Activated T-helper 17 cell treated with anti-CD3 and anti-CD28 coated beads, Interleukin-2, amount 50 U/mL, for 72 hours (primary cell): ENCODE results near the gene ALK. TPM values are rescaled to one million over a fixed set of nuclear protein-coding genes. Genes with fewer than 3 reads are reported as not detected.

Experiments
- ATAC-seq: fragments of 150-1000 bp; cut with Tn5 transposase; replicated peaks from 2 replicates; pipeline ENCODE4 v1.10.0; 2021; ENCODE audit warnings: mild to moderate bottlenecking, moderate library complexity
- H3K27ac Mint-ChIP-seq: one replicate; pipeline ENCODE4 v1.8.0; 2022; ENCODE audit warnings: mixed read lengths
- H3K27me3 Mint-ChIP-seq: one replicate; pipeline ENCODE4 v1.8.0; 2022; ENCODE audit warnings: mixed read lengths
- H3K36me3 Mint-ChIP-seq: one replicate; pipeline ENCODE4 v1.8.0; 2022; ENCODE audit warnings: low read depth, mild to moderate bottlenecking, mixed read lengths
- H3K4me1 Mint-ChIP-seq: one replicate; pipeline ENCODE4 v1.8.0; 2022; ENCODE audit warnings: mixed read lengths
- H3K4me3 Mint-ChIP-seq: one replicate; pipeline ENCODE4 v1.8.0; 2022; ENCODE audit warnings: mild to moderate bottlenecking, mixed read lengths
- H3K9me3 Mint-ChIP-seq: one replicate; pipeline ENCODE4 v1.8.0; 2022; ENCODE audit warnings: mixed read lengths
- total RNA-seq, 2 donors: library from RNA; stranded (reverse); gene quantifications; one replicate each; pipeline ENCODE4 v1.2.3, GENCODE V29; 2022

The ALK gene
- total RNA-seq, 2 donors from 2014 or later: not detected

DNA sequence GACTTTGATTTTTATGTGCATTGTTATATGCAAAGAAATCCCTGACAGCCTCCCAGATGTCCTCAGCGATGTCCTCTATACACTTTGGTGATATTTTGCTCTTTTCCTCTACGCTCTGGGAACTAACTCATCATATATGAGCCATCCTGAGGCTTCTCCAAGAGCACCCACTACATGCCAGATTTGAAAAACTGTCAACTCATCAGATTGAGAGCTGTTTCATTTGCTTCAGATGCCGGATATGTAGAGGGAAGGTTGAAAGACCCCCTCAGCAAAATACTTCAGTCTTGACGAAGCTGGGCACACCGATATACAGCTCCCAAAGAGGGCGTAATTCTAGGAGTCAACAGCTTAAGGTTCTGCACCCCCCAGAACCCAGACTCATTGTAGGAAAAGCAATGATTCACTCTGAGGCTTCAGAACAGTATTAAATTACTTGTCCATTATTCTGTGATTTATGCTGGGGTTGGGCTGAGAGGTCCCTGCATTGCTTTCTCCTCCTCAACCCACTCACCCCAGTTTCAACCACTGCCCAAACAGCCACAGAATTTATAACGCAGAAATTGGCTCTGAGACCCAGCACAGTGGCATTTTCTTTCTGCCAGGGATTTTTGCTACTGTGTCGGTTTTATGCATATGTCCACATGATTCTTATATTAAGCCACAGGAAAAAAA, 341.8 kb downstream of the ALK start:
- ATAC-seq: no peak
- Mint-ChIP-seq H3K27me3 (peaks cover 16% of the 10 kb centered on the region), H3K9me3 (no peaks in the 10 kb centered on the region), H3K4me1 (no peaks in the 10 kb centered on the region), H3K36me3 (no peaks in the 10 kb centered on the region), H3K4me3 (no peak overlapping the region), H3K27ac (no peak overlapping the region)

DNA sequence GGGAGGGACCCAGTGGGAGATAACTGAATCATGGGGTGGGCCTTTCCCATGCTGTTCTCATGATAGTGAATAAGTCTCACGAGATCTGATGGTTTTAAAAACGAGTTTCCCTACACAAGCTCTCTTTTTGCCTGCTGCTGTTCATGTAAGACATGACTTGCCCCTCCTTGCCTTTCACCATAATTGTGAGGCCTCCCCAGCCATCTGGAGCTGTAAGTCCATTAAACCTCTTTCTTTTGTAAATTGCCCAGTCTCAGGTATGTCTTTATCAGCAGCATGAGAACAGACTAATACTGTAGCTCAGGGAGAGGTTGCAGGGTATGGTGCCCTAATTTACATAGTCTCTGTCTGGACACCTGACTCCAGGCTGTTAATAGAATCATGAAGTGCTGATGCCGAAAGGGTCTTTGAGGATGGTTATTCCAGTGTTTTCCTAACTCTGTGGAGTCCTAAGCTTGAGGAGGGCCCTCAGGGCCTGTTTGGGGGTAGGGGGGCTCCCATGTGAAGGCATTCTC, 343.2 kb downstream of the ALK start:
- H3K27ac Mint-ChIP-seq: no peak overlapping the region
- ATAC-seq: no peak
- H3K27me3 Mint-ChIP-seq: peaks cover 11% of the 10 kb centered on the region
- no peaks in the 10 kb centered on the region for H3K4me1 Mint-ChIP-seq
- no peaks in the 10 kb centered on the region for H3K9me3 Mint-ChIP-seq
- no peaks in the 10 kb centered on the region for H3K36me3 Mint-ChIP-seq
- H3K4me3 Mint-ChIP-seq: no peak overlapping the region

DNA sequence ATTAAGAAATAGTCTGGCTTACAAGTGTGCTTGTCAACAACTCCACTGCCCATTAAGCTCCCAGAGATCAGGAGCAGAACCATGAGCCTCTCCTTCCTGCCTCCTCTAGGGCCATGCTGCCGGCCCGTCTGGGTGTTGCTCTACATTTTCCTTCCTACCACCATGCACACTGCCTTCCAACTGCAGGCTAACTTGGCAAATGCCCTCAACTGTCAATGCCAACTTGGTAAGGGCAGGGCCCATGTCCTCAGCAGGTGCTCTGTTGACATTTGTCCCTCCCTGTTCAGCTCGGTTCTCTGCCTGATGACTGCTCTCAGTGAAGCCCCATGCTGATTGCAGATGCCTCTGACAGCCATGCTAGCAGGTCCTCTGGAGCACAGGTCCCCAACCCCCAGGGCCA, 345.2 kb downstream of the ALK start:
- no peak for ATAC-seq
- no peaks in the 10 kb centered on the region for H3K36me3 Mint-ChIP-seq
- peaks cover 11% of the 10 kb centered on the region for H3K27me3 Mint-ChIP-seq
- no peak overlapping the region for H3K4me3 Mint-ChIP-seq
- no peaks in the 10 kb centered on the region for H3K4me1 Mint-ChIP-seq
- H3K27ac Mint-ChIP-seq: no peak overlapping the region
- no peaks in the 10 kb centered on the region for H3K9me3 Mint-ChIP-seq

DNA sequence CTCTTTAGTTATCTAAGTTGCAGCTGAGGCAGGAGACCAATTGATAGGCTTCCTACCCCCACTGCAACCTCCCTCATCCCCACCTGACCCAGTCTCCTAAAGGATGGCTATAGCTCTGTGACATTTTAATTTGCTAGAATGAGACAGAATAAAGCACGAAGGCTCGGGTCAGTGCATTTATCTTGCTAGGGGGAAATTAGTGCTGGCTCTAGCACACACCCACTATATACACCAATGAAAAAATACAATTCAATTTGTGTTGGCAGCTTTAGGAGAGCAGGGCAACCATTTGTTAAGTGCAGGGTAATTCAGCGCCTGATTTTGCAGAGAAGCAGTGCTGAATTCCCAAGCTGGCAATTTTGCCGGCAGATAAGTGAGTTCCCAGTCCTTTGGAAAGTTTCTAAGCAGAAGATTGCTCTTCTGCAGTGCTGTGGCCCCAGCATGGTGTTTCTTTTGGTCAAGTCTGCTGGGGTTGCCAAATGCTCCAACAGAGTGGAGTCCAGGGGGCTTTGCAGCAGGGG, 346.0 kb downstream of the ALK start:
- no peak overlapping the region for H3K4me3 Mint-ChIP-seq
- H3K27me3 Mint-ChIP-seq: peaks cover 11% of the 10 kb centered on the region
- no peaks in the 10 kb centered on the region for H3K9me3 Mint-ChIP-seq
- no peak for ATAC-seq
- H3K36me3 Mint-ChIP-seq: no peaks in the 10 kb centered on the region
- H3K4me1 Mint-ChIP-seq: no peaks in the 10 kb centered on the region
- no peak overlapping the region for H3K27ac Mint-ChIP-seq

DNA sequence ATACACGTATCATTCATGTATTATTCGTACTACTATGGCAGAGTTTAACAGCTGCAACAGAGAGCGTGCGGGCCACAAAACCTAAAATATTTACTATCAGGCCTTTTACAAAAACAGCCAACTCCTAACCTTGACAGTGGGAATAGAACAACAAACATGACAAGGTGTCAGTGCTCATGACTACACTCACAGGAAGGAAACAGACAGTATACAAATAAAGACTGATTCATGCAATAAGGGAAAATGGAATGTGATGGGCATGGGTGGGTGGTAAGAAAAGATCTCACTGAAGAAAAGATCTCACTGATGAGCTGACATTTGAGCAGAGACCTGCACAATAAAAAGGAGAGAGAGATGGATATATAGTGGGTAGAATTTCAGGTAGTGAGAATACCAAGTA, 347.8 kb downstream of the ALK start:
- no peak overlapping the region for H3K27ac Mint-ChIP-seq
- H3K4me3 Mint-ChIP-seq: no peak overlapping the region
- no peak for ATAC-seq
- H3K9me3 Mint-ChIP-seq: no peaks in the 10 kb centered on the region
- no peaks in the 10 kb centered on the region for H3K36me3 Mint-ChIP-seq
- H3K4me1 Mint-ChIP-seq: no peaks in the 10 kb centered on the region
- peaks cover 17% of the 10 kb centered on the region for H3K27me3 Mint-ChIP-seq

DNA sequence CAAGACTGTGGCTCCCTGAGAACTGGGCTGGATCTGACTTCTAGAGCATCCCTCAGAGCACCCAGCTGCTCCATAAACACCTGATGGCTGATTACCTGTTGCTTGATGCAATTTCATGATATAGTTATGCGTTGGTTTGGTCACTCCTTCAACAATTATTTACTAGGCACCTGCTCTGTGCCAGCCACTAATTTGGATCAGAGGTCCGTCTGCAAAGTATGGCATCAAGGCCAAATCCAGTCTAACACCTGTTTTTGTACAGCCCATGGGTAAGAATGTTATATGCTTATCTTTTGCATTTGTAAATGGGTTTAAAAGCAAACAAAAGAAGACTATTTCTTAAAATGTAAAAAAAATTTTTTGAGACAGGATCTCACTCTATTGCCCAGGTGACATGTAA, 348.2 kb downstream of the ALK start:
- Mint-ChIP-seq H3K9me3 (no peaks in the 10 kb centered on the region), H3K27me3 (peaks cover 19% of the 10 kb centered on the region), H3K4me3 (no peak overlapping the region), H3K4me1 (no peaks in the 10 kb centered on the region), H3K36me3 (no peaks in the 10 kb centered on the region), H3K27ac (no peak overlapping the region)
- ATAC-seq: no peak

DNA sequence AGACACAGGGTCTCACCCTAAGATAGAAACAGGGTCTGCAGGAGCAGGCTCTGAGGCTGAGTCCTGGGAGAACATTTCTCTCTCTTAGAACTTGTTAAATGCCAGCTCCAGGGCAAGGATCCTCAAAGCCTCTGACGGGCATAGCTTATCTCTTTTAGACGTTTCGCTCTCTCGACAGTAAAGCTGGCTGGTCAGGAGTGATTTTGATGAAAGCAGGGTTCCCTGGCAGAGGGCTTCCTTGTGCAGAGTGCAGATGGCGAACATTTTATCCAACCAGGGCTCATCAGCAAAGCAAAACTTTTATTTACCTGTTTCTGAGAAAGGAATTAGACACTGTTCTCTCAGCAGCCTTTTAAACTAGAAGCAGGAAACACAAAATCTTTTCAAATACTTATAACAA, 350.8 kb downstream of the ALK start:
- Mint-ChIP-seq H3K27me3 (peaks cover 20% of the 10 kb centered on the region), H3K4me3 (no peak overlapping the region), H3K27ac (no peak overlapping the region), H3K9me3 (no peaks in the 10 kb centered on the region), H3K4me1 (no peaks in the 10 kb centered on the region), H3K36me3 (no peaks in the 10 kb centered on the region)
- no peak for ATAC-seq

DNA sequence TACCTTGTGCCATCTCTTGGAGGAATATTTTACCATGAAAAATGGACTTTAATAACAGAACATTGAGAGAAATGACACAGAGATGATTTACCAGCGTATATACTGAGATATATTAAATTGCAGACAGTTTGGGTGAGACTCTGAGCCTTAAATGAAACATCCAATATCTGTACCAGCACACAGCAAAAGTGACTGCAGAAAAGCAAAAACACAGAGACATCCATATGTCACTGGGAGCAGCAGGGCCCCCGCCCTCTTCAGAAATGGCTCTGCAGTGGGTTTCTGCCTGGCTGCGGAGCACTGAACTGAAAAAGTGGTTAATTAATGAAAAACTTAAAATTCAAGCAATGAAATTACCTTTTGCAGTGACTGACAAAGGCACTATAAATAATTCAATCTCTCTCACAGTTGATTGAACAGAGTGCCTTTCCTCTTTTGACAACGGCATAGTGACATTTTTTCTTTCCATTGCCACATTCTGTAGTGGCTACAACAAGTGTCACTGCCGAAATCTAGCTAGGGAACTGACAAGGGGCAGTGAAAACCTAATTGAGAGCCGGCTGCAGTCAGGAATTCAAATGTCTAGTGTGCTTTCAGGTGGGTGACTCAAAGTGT, 353.4 kb downstream of the ALK start:
- ATAC-seq: no peak
- Mint-ChIP-seq H3K9me3 (no peaks in the 10 kb centered on the region), H3K4me1 (no peaks in the 10 kb centered on the region), H3K4me3 (no peak overlapping the region), H3K36me3 (no peaks in the 10 kb centered on the region), H3K27me3 (peaks cover 25% of the 10 kb centered on the region), H3K27ac (no peak overlapping the region)

DNA sequence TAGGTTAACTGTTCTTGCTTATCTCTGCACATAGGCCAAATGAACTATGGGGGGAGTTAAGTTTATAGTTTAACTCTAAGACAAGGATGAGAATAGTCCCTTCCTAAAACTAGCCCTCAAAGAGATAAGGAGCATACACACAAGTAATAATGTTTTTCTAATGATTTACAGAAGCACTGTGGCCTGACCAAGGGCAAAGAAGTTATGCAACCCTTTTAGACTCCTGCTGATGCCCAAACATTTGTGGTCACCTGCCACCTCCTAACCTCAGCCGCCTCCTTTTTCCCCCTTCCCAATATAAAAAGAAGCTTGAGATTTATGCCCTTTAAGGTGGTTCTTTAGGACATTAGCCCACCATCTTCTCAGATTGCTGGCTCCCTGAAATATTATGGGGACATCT, 357.7 kb downstream of the ALK start:
- Mint-ChIP-seq H3K4me1 (no peaks in the 10 kb centered on the region), H3K36me3 (no peaks in the 10 kb centered on the region), H3K27ac (no peak overlapping the region), H3K27me3 (peaks cover 16% of the 10 kb centered on the region), H3K9me3 (no peaks in the 10 kb centered on the region), H3K4me3 (no peak overlapping the region)
- no peak for ATAC-seq

DNA sequence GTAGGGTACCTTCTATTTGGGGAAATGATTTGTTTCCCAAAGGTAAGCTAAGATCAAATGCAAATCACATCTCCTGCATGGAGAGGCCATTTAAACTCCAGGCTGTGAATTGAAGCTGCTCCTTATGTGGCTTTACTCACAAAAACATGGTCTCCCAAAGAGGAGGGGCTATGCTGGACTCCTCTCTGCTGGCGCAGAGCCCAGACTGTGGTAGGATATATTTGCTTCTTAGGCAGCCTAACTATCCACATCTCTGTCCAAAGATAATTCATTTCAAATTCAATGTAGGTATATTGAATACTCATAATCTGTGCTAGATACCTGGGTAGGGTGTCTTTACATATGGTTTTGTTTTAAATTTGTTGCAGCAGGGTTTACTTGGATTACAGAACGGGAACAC, 358.5 kb downstream of the ALK start:
- no peak overlapping the region for H3K4me3 Mint-ChIP-seq
- no peak for ATAC-seq
- H3K27me3 Mint-ChIP-seq: peaks cover 18% of the 10 kb centered on the region
- H3K27ac Mint-ChIP-seq: no peak overlapping the region
- no peaks in the 10 kb centered on the region for H3K4me1 Mint-ChIP-seq
- H3K36me3 Mint-ChIP-seq: no peaks in the 10 kb centered on the region
- H3K9me3 Mint-ChIP-seq: peaks cover 2% of the 10 kb centered on the region

DNA sequence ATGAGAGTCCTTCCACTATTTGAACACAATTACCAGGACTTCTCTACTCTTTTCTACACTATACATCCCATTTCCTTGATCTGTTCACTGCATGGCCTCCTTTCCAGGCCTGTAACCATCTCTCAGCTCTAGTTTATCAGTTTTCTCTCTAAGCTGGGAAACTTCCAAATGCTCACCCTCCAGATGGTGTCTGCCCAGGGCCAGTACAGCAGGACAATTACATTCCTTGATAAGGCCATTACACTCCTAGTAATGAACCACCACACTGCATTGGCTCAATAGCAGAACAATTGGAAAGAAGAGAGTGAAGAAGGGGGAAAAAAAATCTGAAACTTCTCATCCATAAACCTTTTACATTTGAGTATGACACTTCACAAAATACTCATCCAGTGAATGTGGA, 359.1 kb downstream of the ALK start:
- no peaks in the 10 kb centered on the region for H3K4me1 Mint-ChIP-seq
- no peak overlapping the region for H3K27ac Mint-ChIP-seq
- no peak for ATAC-seq
- peaks cover 3% of the 10 kb centered on the region for H3K9me3 Mint-ChIP-seq
- no peaks in the 10 kb centered on the region for H3K36me3 Mint-ChIP-seq
- no peak overlapping the region for H3K4me3 Mint-ChIP-seq
- H3K27me3 Mint-ChIP-seq: peaks cover 17% of the 10 kb centered on the region

DNA sequence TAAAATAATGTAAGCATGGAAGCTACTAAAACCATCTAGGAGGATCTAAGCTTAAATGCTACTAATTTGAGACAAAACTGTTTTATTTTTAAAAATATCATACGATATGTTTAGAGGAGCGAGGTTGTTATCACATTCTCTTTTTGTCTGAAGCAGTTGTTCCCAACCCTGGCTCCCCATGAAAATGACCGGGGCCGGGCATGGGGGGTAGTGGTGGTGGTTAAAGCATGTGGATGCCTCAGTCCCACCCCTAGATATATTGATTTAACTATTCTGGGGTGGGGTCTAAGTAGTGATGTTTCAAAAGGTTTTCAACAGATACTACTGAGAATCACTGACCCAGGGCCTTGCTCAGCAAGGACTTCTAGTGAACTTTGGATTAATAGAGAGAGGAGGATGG, 359.8 kb downstream of the ALK start:
- H3K27me3 Mint-ChIP-seq: peaks cover 17% of the 10 kb centered on the region
- no peak for ATAC-seq
- H3K27ac Mint-ChIP-seq: no peak overlapping the region
- no peaks in the 10 kb centered on the region for H3K36me3 Mint-ChIP-seq
- H3K4me1 Mint-ChIP-seq: no peaks in the 10 kb centered on the region
- H3K9me3 Mint-ChIP-seq: peaks cover 3% of the 10 kb centered on the region
- H3K4me3 Mint-ChIP-seq: no peak overlapping the region

DNA sequence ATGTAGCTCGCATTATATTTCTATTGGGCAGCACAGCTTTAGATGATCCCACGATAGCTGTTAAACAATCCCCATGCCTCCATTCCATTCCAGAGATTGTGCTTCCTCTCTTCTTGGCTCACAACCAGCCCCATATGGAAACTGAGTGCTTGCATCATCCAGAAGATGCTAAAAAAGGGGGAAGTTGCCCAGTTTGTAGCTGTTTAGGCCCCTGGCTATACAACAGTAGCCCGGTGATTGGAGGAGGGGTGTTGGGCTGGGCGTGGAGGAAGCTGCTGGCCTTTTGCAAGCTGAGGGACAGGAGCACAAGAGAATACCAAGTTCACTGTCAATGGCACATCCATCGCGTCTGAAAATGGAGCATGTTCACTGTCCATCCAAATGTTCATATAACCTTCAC, 360.2 kb downstream of the ALK start:
- peaks cover 14% of the 10 kb centered on the region for H3K27me3 Mint-ChIP-seq
- no peak overlapping the region for H3K27ac Mint-ChIP-seq
- no peak overlapping the region for H3K4me3 Mint-ChIP-seq
- H3K4me1 Mint-ChIP-seq: no peaks in the 10 kb centered on the region
- H3K9me3 Mint-ChIP-seq: peaks cover 3% of the 10 kb centered on the region
- ATAC-seq: no peak
- no peaks in the 10 kb centered on the region for H3K36me3 Mint-ChIP-seq

DNA sequence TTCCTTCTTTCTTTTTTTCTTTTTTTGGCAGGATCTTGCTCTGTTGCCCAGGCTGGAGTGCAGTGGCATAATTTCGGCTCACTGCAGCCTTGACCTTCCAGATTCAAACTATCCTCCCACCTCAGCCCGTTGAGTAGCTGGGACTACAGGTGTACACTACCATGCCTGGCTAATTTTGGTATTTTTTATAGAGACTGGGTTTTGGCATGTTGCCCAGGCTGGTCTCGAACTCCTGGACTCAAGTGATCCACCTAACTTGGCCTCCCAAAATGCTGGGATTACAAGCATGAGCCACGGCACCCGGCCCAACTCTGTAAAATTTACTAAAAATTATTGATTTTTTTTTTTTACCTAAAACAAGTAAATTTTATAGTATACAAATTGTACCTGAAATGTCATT, 360.8 kb downstream of the ALK start:
- no peak overlapping the region for H3K27ac Mint-ChIP-seq
- H3K4me1 Mint-ChIP-seq: no peaks in the 10 kb centered on the region
- H3K27me3 Mint-ChIP-seq: peaks cover 14% of the 10 kb centered on the region
- H3K9me3 Mint-ChIP-seq: peaks cover 3% of the 10 kb centered on the region
- H3K4me3 Mint-ChIP-seq: no peak overlapping the region
- ATAC-seq: no peak
- no peaks in the 10 kb centered on the region for H3K36me3 Mint-ChIP-seq

DNA sequence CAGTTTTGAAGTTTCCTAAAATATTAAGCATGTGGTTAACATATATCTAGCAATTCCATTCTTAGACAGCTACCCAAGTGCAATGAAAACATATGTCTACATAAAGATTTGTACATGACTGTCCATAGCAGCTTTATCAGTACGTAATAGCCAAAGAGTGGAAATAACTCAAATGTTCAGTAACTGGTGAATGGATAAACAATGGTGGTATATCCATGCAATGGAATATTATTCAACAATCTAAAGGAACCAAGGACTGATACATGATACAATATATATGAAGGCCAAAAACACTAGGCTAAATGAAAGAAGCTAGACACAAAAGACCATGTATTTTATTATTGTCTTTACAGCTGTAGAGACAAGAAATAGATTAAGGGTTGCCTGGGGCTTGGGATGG, 361.4 kb downstream of the ALK start:
- peaks cover 3% of the 10 kb centered on the region for H3K9me3 Mint-ChIP-seq
- no peaks in the 10 kb centered on the region for H3K36me3 Mint-ChIP-seq
- peaks cover 17% of the 10 kb centered on the region for H3K27me3 Mint-ChIP-seq
- H3K27ac Mint-ChIP-seq: no peak overlapping the region
- no peak for ATAC-seq
- H3K4me1 Mint-ChIP-seq: no peaks in the 10 kb centered on the region
- no peak overlapping the region for H3K4me3 Mint-ChIP-seq
